GM21723 (cell line): ENCODE data around the gene PKP1.

Experiments
- ATAC-seq: cut with Tn5 transposase; IDR thresholded peaks from one replicate; pipeline ENCODE4 v1.9.1; 2021; ENCODE audit warnings: mild to moderate bottlenecking, moderate library complexity; ENCODE audit not compliant: unreplicated experiment

PKP1 gene

GRCh38 chr1:201260236-201260590, 23.1 kb upstream of the PKP1 start:
- no peak for ATAC-seq

GRCh38 chr1:201260648-201261311, 22.5 kb upstream of the PKP1 start:
- ATAC-seq, result no peak

DNA sequence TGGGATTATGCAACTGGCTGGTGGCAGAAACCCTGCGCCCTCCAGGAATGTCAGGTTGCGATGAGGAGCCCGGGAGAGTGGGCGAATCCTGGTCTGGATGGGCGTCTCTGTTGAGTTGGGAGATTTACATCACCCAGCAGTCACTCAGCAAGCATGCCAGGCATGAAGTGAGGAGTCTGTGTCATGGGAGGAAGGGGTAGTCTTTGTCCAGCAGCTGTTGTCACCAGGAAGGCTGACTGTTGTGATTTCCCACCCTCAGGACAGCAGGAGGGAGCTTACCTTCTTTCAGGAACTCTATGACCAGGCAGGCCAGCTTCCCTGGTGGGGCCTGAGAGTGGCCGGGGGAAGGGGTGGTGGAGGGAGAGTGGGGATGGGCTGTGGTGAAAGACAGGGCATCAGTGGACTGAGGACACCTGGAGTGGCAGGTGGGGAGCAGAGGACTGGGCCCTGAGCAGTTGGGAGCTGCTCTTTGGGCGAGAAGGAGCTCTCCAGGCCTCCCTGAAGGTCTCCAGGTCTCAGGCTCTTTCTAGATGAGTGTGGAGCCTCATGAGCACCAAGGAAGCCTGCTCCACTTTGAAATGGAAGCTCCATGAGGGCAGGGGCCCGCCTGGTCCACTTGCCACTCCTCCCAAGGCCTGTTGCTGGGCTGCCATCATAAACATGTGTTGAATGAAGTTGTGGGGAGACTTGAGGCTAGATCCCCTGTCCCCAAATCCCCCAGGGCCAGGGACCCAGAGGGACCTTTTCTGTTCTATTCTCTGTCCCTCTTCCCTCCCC, 21.3 kb upstream of the PKP1 start:
- ATAC-seq, result no peak

DNA sequence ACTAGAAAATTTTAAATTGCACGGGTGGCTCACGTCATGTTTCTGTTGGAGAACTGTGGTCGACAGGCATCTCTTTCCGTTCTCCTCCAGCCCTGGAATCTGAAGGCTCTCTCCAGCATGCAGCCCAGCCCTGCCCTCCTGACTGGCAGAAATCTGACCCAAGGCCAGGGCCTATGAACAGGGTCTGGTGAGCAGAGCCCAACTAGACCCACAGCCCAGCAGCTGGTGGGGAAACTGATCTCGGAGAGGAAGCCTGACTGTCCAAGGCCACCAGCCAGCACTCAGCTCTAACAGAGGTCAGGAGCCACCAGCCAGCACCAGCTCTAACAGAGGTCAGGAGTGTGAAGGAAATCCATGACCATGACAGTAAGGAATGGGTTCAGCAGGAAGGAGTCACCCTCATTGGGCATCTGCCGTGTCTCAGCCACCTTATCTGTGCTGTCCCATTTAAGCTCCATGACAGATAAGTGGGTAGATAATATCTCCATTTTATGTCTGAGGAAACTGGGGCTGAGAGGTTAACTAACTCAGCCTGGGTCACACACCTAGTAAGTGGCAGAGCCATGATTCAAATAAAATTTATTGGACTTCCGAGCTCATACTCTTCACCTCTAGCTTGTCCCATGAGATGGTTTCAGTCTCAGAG, 20.2 kb upstream of the PKP1 start:
- no peak for ATAC-seq

- no peak for ATAC-seq
Observed at GRCh38 chr1:201264072-201264471, 19.2 kb upstream of the PKP1 start.

DNA sequence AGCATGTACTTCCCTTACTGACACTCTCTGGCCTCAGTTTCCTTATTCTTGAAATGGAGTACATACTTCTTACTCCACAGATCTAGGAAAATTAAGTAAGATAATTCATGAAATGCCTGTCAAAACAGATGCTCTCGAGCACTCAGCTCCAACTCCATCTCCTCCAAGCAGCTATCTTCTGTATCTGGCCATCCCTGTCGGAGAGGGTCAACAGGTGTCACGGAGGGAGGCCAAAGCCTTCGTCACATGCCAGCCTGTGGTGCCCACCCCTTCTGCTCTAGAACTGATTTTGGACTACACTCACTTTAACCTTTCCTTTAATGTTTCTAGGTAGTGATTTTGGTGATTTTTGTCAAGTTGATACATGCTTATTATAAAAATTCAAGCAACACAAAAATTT, 18.8 kb upstream of the PKP1 start:
- no peak for ATAC-seq

- ATAC-seq, result no peak
Observed at GRCh38 chr1:201265756-201266155, 17.6 kb upstream of the PKP1 start.

DNA sequence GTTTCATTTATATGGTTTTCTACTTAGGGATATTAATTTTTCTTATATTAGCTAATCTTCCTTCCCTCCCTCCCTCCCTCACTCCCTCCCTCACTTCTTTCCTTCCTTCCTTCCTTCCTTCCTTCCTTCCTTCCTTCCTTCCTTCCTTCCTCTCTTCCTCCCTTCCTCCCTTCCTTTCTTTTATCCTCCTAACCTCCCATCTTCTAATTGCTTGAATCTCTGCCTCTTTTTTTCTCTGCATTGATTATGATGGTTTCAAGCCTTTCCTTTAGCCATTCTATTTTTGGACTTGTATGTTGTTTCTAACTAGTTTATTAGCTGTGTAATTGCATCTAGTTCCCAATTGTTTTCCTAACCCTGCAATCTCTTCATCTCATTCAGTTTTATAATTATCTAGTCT, 17.0 kb upstream of the PKP1 start:
- no peak for ATAC-seq

GRCh38 chr1:201266774-201267173, 16.5 kb upstream of the PKP1 start:
- ATAC-seq, result no peak

DNA sequence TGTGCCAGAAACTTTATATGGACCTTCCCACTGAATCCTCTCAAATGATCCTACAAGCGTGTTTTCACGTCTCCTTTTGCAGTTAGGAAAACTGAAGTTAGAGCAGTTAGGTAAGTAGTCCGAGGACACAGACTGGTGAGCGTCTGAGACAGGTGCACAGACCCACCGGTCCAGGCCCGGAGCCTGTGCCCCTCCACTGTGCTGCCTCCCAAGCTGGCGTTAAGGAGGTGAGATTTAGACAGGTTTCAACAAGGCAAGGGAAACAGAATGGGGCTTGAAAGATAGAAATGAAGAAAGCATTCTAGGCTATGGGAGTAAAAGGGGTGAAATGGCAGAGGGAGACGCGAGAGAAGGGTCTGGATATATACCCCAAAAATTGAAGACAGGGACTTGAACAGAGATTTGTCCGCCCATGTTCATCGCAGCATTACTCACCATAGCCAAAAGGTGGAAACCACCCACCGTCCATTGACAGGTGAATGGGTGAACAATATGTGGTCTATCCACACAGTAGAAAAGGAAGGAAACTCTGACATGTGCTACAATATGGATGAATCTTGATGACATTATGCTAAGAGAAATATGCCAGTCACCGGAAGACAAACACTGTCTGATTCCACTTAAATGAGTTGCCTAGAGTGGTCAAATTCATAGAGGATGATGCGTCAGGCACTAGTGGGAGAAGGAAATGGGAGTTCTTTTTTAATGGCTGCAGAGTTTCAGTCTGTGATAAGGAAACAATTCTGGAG, 15.7 kb upstream of the PKP1 start:
- ATAC-seq, result no peak

DNA sequence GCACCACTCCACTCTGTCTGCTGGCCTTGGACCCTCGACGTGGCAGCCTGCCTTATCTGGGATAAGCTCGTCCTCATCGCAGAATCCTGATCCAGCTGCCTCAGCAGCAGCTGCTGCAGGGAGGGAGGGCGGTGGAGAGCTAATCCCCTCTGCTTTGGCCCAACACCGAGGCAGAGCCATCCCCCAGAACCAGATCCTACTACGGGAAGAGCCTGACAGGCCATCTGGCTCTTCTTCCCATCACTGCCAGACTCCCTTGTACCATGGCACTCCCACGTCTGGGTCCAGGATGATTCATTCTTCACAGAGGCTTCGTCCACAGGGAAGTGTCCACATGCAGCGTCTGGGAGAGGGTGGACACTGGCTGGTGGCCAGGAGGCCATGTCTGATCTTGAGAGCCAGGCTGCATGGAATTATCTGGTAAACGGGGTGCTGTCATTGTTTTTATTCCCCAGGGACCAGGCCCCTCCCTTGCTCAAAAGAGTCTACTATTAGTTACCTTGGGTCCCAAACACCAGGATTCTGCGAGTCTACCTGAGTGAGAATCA, 14.6 kb upstream of the PKP1 start:
- ATAC-seq, result no peak

DNA sequence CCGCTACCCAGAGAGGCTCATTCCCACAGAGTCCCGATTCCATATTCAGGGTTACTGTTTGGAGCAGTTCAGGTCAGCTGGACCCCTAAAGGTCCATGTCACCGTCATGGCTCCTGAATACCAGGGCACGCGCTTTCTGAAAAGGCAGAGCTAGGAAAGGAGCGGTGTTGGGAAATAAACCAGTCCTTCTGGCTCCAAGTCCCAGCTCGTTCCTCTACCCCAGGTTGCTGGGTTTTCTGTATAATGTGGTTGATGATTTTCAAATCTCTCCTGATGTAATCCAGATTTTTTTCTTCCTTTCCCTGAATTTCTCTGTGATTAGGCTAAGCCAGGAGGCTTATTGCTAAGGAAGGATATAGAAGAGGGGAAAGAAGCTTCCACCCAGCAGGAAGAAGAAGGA, 14.0 kb upstream of the PKP1 start:
- ATAC-seq, result no peak

DNA sequence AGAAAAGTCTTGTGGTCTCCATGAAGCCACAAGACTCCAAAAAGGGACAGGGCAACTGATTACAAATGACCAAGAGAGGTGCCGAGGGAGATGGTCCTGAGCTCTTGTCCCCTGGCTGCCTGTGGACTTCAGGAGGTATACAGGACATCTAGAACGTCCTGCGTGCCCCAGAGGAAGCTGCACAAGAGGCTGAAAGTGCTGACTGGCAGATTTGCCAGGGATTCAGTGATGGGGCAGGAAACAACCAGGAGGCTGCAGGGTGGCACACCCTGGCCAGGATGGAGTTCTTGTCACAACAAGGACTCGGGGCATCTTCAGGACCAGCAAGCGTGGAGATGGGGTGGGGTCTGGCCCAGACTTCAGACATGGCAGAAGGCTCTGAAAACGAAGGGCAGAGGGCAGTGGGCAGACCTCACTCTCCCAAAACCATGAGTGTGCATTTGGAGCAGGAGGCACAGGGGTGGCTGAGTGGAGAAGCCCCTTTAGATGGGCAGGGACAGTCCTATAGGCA, 13.4 kb upstream of the PKP1 start:
- ATAC-seq, result no peak

DNA sequence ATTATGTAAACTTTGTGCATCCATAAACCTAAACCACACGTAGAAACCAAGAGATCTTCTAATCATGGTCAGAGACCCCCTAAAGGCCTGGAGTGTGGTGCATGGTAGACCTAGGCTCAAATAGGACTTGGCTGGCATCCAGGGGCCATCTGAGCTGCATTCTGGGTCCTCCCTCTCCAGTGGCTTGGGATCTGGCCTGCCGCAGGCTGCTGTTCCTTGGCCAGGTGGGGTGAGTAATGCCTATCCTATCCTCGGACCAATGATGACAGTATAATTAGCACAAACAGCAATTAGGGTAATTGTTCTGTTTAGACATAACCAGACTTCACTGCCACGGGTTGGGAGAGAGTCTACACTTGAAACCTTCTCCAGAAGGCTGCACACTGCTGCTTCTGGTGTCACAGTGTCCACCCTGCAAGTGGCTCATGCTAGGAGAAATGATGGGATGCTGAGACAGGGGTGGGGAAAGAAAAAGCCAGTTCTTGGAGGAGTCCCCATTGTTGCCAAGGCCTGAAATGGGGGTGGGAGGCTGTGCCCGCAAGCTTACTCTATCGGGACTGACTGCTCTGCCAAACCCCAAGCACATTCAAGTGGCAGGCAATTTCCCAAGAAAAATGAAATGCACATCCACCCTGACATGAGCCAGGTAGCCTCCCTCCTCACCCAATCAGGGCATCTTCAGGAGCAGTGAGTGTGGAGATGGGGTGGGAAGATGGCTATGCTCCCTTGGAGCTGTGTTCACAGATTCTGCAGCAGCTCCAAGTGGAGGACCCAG, 12.5 kb upstream of the PKP1 start:
- ATAC-seq, result no peak

GRCh38 chr1:201272799-201273198, 10.5 kb upstream of the PKP1 start:
- no peak for ATAC-seq

- no peak for ATAC-seq
Observed at GRCh38 chr1:201274616-201275252, 8.6 kb upstream of the PKP1 start.

GRCh38 chr1:201275253-201275666, 8.0 kb upstream of the PKP1 start:
- ATAC-seq, result no peak

GRCh38 chr1:201276891-201277290, 6.4 kb upstream of the PKP1 start:
- no peak for ATAC-seq

DNA sequence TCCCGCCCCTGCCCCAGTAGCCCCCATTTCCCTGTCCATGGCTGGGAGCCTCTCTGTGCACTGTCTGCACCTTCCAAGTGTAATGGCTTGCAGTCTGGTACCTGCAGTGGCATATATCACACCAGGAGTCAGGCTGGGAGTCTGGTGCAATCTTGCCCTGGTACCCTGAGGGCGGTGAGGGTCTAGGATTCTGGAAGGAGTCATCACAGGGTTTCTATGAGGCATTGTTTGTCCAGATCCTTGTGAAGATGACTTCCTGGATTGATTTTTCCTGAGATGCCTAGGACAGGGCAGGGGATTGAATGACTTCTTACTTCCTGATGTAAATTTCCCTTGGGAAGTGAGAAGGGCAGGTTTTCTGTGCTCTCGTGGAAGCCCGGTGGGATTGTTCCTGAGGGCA, 5.9 kb upstream of the PKP1 start:
- ATAC-seq, result no peak

- no peak for ATAC-seq
Observed at GRCh38 chr1:201279313-201279712, 4.0 kb upstream of the PKP1 start.
